Limb (tissue), 2 donors: ENCODE data around the gene S1PR2.
"Not testable (repeated sequence)": the region's sequence is repeated elsewhere in the genome, so short reads cannot be mapped to it uniquely, and the experiment has no call there.

Experiments
- DNase-seq, 2 donors: peaks; one replicate each; pipeline ENCODE4 v3.0.0-alpha.2; 2016; ENCODE audit errors: extremely low spot score in 2 of 2

The S1PR2 gene

DNA sequence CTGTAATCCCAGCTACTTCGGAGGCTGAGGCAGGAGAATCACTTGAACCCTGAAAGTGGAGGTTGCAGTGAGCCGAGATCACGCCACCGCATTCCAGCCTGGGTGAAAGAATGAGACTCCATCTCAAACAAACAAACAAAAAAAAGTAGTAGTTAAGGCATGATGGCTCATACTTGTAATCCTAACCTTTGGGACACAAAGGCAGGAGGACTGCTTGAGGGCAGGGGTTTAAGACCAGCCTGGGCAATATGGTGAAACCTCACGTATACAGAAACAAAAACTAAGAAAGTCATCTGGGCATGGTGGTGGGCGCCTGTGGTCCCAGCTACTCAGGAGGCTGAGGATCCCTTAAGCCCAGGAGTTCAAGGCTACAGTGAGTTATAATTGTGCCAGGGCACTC lies 38.2 kb downstream of the S1PR2 start:
- no peak for DNase-seq

DNA sequence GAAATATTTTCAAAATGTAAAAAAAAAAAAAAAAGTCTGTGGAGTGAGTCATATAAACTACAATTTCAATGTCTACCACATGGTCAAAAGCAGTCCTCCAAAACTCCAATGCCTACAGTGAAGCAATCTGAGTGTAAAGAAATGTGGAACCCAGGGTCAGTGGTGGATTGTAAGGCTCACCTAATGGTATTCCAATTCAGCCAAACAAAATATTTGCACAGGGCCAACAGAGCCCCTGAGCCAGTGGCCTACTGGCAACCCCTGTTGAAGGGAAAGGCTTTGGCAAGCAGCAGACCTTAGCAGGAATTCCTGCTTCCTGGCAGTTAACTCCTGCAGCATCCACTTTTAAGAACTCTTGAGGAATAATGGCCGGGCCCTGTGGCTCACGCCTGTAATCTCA lies 39.8 kb downstream of the S1PR2 start:
- DNase-seq, result peak in 1 of 2 donors; percentile 41

GRCh38 chr19:10190026-10190425 lies 41.1 kb downstream of the S1PR2 start:
- no peak for DNase-seq

DNA sequence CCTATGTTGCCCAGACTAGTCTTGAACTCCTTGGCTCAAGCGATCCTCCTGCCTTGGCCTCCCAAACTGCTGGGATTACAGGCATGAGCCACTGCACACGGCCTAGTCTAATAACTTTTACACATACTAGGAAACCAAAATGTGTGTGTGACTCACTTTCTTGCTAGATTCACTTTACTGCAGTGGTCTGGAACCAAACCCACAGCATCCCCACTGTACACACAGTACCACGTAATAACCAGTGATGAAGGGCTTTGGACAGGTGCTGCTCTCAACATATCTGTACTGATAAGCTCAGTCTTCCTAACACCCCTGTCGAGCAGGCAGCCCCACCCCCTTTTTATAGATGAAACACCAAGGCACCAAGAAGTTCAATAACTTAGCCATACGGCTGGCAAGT lies 41.5 kb downstream of the S1PR2 start:
- DNase-seq, result no peak

GRCh38 chr19:10187315-10187714 lies 43.8 kb downstream of the S1PR2 start:
- no peak for DNase-seq

DNA sequence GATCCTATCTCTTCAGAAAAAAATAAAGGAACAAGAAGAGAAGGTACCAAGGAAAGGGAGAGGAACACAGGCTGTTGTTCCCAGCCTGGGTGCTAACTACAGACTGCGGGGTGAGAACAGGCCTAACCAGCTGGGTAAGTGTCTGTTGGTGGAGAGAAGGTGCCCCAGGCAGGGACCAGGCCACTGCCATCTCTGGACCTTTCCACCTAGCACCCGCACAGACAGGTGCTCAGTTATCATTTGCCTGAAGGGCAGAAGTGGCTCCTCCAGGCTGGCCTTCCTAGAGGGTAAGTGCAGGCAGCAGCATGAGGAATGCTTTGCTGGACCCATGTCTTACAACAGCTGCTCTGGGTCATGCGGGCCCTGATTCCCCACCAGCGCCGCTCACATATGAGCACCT lies 46.5 kb downstream of the S1PR2 start:
- no peak for DNase-seq

DNA sequence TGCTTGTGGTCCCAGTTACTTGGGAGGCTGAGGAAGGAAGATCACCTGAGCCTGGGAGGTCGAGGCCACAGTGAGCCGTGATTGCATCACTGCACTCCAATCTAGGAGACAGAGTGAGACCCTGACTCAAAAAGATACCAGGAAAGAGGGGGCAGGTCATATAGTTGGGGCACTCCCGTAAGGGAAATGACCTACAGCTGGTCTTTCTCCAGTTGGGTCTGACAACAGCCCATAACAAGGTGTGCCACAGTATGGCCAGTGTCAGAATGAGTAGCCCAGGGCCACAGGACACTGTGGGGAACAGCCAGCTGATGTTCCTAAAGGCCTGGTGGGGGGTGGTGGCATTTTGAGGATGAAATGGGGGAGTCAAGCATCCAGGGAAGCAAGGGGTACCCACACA lies 47.2 kb downstream of the S1PR2 start:
- DNase-seq, result no peak

GRCh38 chr19:10182847-10183246 lies 48.3 kb downstream of the S1PR2 start:
- DNase-seq, result no peak

- DNase-seq, result no peak
These were observed 49.1 kb downstream of the S1PR2 start for GRCh38 chr19:10182076-10182475.

- DNase-seq, result no peak
These were observed 50.7 kb downstream of the S1PR2 start for GRCh38 chr19:10180459-10180858.

DNA sequence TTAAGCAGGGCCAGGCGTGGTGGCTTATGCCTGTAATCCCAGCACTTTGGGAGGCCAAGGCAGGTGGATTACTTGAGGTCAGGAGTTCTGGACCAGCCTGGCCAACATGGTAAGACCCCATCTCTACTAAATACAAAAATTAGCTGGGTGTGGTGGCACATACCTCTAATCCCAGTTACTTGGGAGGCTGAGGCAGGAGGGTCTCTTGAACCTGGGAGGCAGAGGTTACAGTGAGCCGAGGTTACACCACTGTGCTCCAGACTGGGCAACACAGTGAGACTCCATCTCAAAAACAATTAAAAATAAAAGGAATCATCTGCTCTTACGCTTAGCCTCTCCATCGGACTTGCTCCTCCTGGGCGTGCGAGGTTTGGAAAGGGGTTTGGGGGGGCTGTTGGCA lies 51.1 kb downstream of the S1PR2 start:
- not testable (repeated sequence) for DNase-seq

- no peak for DNase-seq
These were observed 57.6 kb downstream of the S1PR2 start for GRCh38 chr19:10173527-10173926.
